ENCODE measurements around the gene TTC7B. TPM values are rescaled to one million over a fixed set of nuclear protein-coding genes. Genes with fewer than 3 reads are reported as not detected.

TTC7B gene
- total RNA-seq, 4 donors from 2014 or later, result 31.0 to 49.7 (median 45.1) TPM

GRCh38 chr14:90820958-90821357, 4.7 kb upstream of the TTC7B start:
- TF ChIP-seq CTCF (IDR thresholded peaks at IDR 0.05; ENCODE audit: low read depth), result no peak

GRCh38 chr14:90819734-90820393, 3.6 kb upstream of the TTC7B start:
- TF ChIP-seq CTCF (IDR thresholded peaks at IDR 0.05; ENCODE audit: low read depth), result no peak

- TF ChIP-seq CTCF (IDR thresholded peaks at IDR 0.05; ENCODE audit: low read depth), result no peak
Observed at GRCh38 chr14:90818715-90819114, 2.5 kb upstream of the TTC7B start.

- no peak for TF ChIP-seq CTCF (IDR thresholded peaks at IDR 0.05; ENCODE audit: low read depth)
Observed at GRCh38 chr14:90816681-90817436, 629 bp upstream of the TTC7B start.

- TF ChIP-seq CTCF (IDR thresholded peaks at IDR 0.05; ENCODE audit: low read depth), result no peak
Observed at GRCh38 chr14:90815572-90815821, 733 bp downstream of the TTC7B start.

GRCh38 chr14:90814806-90815571, 1.2 kb downstream of the TTC7B start:
- TF ChIP-seq CTCF (IDR thresholded peaks at IDR 0.05; ENCODE audit: low read depth), result no peak

- TF ChIP-seq CTCF (IDR thresholded peaks at IDR 0.05; ENCODE audit: low read depth), result no peak
Observed at GRCh38 chr14:90813442-90813841, 2.8 kb downstream of the TTC7B start.

Measured in subcutaneous adipose tissue (tissue), 4 donors.